Measurements from ENCODE around the gene CCL19. TPM values are rescaled to one million over a fixed set of nuclear protein-coding genes. Genes with fewer than 3 reads are reported as not detected.

CCL19 gene
- total RNA-seq, 6 experiments from 2014 or later: not detected

- Mint-ChIP-seq H3K4me1 (ENCODE audit: low read depth) (peaks cover 31% of the 10 kb centered on the region), H3K36me3 (ENCODE audit: low read depth) (peaks cover 25% of the 10 kb centered on the region), H3K4me3 (peak overlapping the region; percentile 96), H3K27me3 (ENCODE audit: insufficient read depth) (peaks cover 3% of the 10 kb centered on the region), H3K27ac (peak overlapping the region; percentile 97), H3K9me3 (peaks cover 7% of the 10 kb centered on the region)
- DNase-seq: no peak
- no peak for TF ChIP-seq CTCF (IDR thresholded peaks at IDR 0.05)
Measured at GRCh38 chr9:34665067-34665380, 26.1 kb downstream of the CCL19 start.

- Mint-ChIP-seq H3K27me3 (ENCODE audit: insufficient read depth) (peaks cover 3% of the 10 kb centered on the region), H3K36me3 (ENCODE audit: low read depth) (peaks cover 20% of the 10 kb centered on the region), H3K27ac (peak overlapping the region; percentile 82), H3K4me3 (peak overlapping the region; percentile 96), H3K4me1 (ENCODE audit: low read depth) (peaks cover 31% of the 10 kb centered on the region), H3K9me3 (peaks cover 5% of the 10 kb centered on the region)
- peak; percentile 79 for DNase-seq
- TF ChIP-seq CTCF (IDR thresholded peaks at IDR 0.05): peak; percentile 90
Measured at GRCh38 chr9:34664281-34665066, 26.6 kb downstream of the CCL19 start.

- Mint-ChIP-seq H3K27ac (no peak overlapping the region), H3K27me3 (ENCODE audit: insufficient read depth) (peaks cover 3% of the 10 kb centered on the region), H3K9me3 (no peaks in the 10 kb centered on the region), H3K4me3 (no peak overlapping the region), H3K36me3 (ENCODE audit: low read depth) (peaks cover 8% of the 10 kb centered on the region; the same call in 1 of the 2 replicates), H3K4me1 (ENCODE audit: low read depth) (peaks cover 31% of the 10 kb centered on the region)
- DNase-seq: no peak
- TF ChIP-seq CTCF (IDR thresholded peaks at IDR 0.05): no peak
Measured at GRCh38 chr9:34663303-34663605, 27.8 kb downstream of the CCL19 start.

- TF ChIP-seq CTCF (IDR thresholded peaks at IDR 0.05): no peak
- peaks cover 29% of the 10 kb centered on the region for H3K4me1 Mint-ChIP-seq (ENCODE audit: low read depth)
- no peaks in the 10 kb centered on the region for H3K9me3 Mint-ChIP-seq
- DNase-seq: no peak
- H3K27ac Mint-ChIP-seq: no peak within 1 kb of the TSS
- peaks cover 3% of the 10 kb centered on the region; the same call in 1 of the 2 replicates for H3K36me3 Mint-ChIP-seq (ENCODE audit: low read depth)
- peaks cover 3% of the 10 kb centered on the region for H3K27me3 Mint-ChIP-seq (ENCODE audit: insufficient read depth)
- H3K4me3 Mint-ChIP-seq: no peak within 1 kb of the TSS
Measured at GRCh38 chr9:34662526-34663302, 28.4 kb downstream of the CCL19 start, which contains the start of gene CCL27. Gene CCL27 (minus strand): TSS chr9:34662657. CDS start chr9:34662633, 24 bp downstream.

- Mint-ChIP-seq H3K27me3 (ENCODE audit: insufficient read depth) (peaks cover 1% of the 10 kb centered on the region), H3K4me1 (ENCODE audit: low read depth) (peaks cover 9% of the 10 kb centered on the region), H3K4me3 (no peak overlapping the region), H3K9me3 (no peaks in the 10 kb centered on the region), H3K27ac (no peak overlapping the region), H3K36me3 (ENCODE audit: low read depth) (peaks cover 5% of the 10 kb centered on the region; the same call in 1 of the 2 replicates)
- no peak for TF ChIP-seq CTCF (IDR thresholded peaks at IDR 0.05)
- no peak for DNase-seq
Measured at GRCh38 chr9:34659592-34660253, 31.4 kb downstream of the CCL19 start.
